Measurements from ENCODE around the gene HMMR. TPM values are rescaled to one million over a fixed set of nuclear protein-coding genes. Genes with fewer than 3 reads are reported as not detected.
"Not testable (repeated sequence)": the region's sequence is repeated elsewhere in the genome, so short reads cannot be mapped to it uniquely, and the experiment has no call there.

The HMMR gene
- total and polyA plus RNA-seq, 11 donors, result 0.15 to 6.6 (median 0.97) TPM; not detected in 1

GRCh38 chr5:163448491-163448890 lies 11.9 kb upstream of the HMMR start:
- no peak overlapping the region for H3K4me3 ChIP-seq
- TF ChIP-seq POLR2A (IDR thresholded peaks at IDR 0.05) (no peak), CTCF (IDR thresholded peaks at IDR 0.05) (no peak)
- H3K4me1 ChIP-seq, result peaks cover 0 to 9% (median 0%) of the 10 kb centered on the region in 12 donors
- H3K27me3 ChIP-seq, result no peaks in the 10 kb centered on the region
- H3K9me3 ChIP-seq, result no peaks in the 10 kb centered on the region
- intact Hi-C loops (cut with DNase I), result loop anchor here in 1 of 10 donors (10.0 kb wide), 1 partner anchor 46 kb away; no protein-coding TSS in a partner anchor
- ATAC-seq, result no peak
- H3K36me3 ChIP-seq, result peaks cover 0 to 100% (median 94%) of the 10 kb centered on the region in 9 donors
- no peak overlapping the region for H3K27ac ChIP-seq
- DNase-seq, result no peak

GRCh38 chr5:163451489-163451888 lies 8.9 kb upstream of the HMMR start:
- ATAC-seq (no peak), DNase-seq (no peak)
- Histone ChIP-seq H3K4me1 (no peaks in the 10 kb centered on the region), H3K27ac (no peak overlapping the region), H3K36me3 (peaks cover 0 to 100% (median 89%) of the 10 kb centered on the region in 9 donors), H3K4me3 (no peak overlapping the region), H3K27me3 (no peaks in the 10 kb centered on the region), H3K9me3 (no peaks in the 10 kb centered on the region)
- intact Hi-C loops (cut with DNase I), result no loop called here
- 96 to 98% (median 98%) methylated on average over 8 of the region's 8 CpGs for WGBS, 4 donors
- TF ChIP-seq POLR2A (IDR thresholded peaks at IDR 0.05), result no peak
- no peak for TF ChIP-seq CTCF (IDR thresholded peaks at IDR 0.05)

- Histone ChIP-seq H3K27me3 (no peaks in the 10 kb centered on the region), H3K9me3 (no peaks in the 10 kb centered on the region), H3K36me3 (peaks cover 0 to 80% (median 67%) of the 10 kb centered on the region in 9 donors), H3K27ac (no peak overlapping the region), H3K4me3 (no peak overlapping the region), H3K4me1 (peaks cover 0 to 10% (median 4%) of the 10 kb centered on the region in 12 donors)
- 85 to 94% (median 92%) methylated on average over 1 of the region's 1 CpG for WGBS, 4 donors
- intact Hi-C loops (cut with DNase I), result no loop called here
- DNase-seq (no peak), ATAC-seq (no peak)
- TF ChIP-seq POLR2A (IDR thresholded peaks at IDR 0.05) (no peak), CTCF (IDR thresholded peaks at IDR 0.05) (no peak)
Observed at GRCh38 chr5:163453705-163454104, 6.7 kb upstream of the HMMR start.

GRCh38 chr5:163455406-163455805 lies 5.0 kb upstream of the HMMR start:
- WGBS, 4 donors, result 95 to 98% (median 96%) methylated on average over 17 of the region's 17 CpGs
- H3K4me1 ChIP-seq, result peaks cover 0 to 16% (median 10%) of the 10 kb centered on the region in 12 donors

GRCh38 chr5:163456029-163456589 lies 4.3 kb upstream of the HMMR start:
- Histone ChIP-seq H3K4me1 (peaks cover 0 to 21% (median 16%) of the 10 kb centered on the region in 12 donors), H3K27me3 (no peaks in the 10 kb centered on the region), H3K27ac (no peak overlapping the region), H3K9me3 (no peaks in the 10 kb centered on the region), H3K36me3 (peaks cover 0 to 58% (median 43%) of the 10 kb centered on the region in 9 donors), H3K4me3 (no peak overlapping the region)
- DNase-seq (no peak), ATAC-seq (no peak)
- 85 to 90% (median 89%) methylated on average over 2 of the region's 2 CpGs for WGBS, 4 donors
- intact Hi-C loops (cut with DNase I), result no loop called here
- TF ChIP-seq CTCF (IDR thresholded peaks at IDR 0.05) (no peak), POLR2A (IDR thresholded peaks at IDR 0.05) (no peak)

More at GRCh38 chr5:163455406-163455805, 5.0 kb upstream of the HMMR start:
- H3K36me3 ChIP-seq, result peaks cover 0 to 65% (median 50%) of the 10 kb centered on the region in 9 donors
- H3K4me3 ChIP-seq; intact Hi-C loops (cut with DNase I); H3K9me3 ChIP-seq; H3K27me3 ChIP-seq; DNase-seq; H3K27ac ChIP-seq; ATAC-seq: not testable (repeated sequence)

Measured in heart left ventricle (tissue), 16 donors.